Measurements from ENCODE around the gene PPP2CA.
"Not testable (repeated sequence)": the region's sequence is repeated elsewhere in the genome, so short reads cannot be mapped to it uniquely, and the experiment has no call there.

PPP2CA gene

GRCh38 chr5:134153657-134154056 lies 72.2 kb downstream of the PPP2CA start:
- Histone ChIP-seq H3K9ac (ENCODE audit: low read length) (no peak overlapping the region), H3K79me2 (ENCODE audit: insufficient read depth, low read length) (no peaks in the 10 kb centered on the region), H3K9me2 (replicated peaks; ENCODE audit: insufficient read depth, low read length) (no peaks in the 10 kb centered on the region), H3K27me3 (ENCODE audit: low read length) (no peaks in the 10 kb centered on the region), H3F3A (ENCODE audit: insufficient read depth) (no peaks in the 10 kb centered on the region; the same call in 1 of the 2 replicates), H3K4me3 (ENCODE audit: insufficient read depth, low read length, poor library complexity, severe bottlenecking) (no peak overlapping the region), H3K36me3 (ENCODE audit: low read length) (peaks cover 13% of the 10 kb centered on the region; the same call in 1 of the 2 replicates), H3K4me2 (ENCODE audit: low read depth, low read length, poor library complexity, severe bottlenecking) (no peak overlapping the region), H4K20me1 (ENCODE audit: low read depth, low read length) (no peaks in the 10 kb centered on the region), H2AFZ (ENCODE audit: low read depth, low read length, severe bottlenecking) (no peak overlapping the region), H3K27ac (ENCODE audit: low read depth, low read length) (no peak overlapping the region), H3K9me3 (ENCODE audit: insufficient read depth, low read length) (no peaks in the 10 kb centered on the region)
- no peak for TF ChIP-seq CTCF (IDR thresholded peaks at IDR 0.05; ENCODE audit: insufficient read depth, low read length, poor library complexity, severe bottlenecking)
- TF ChIP-seq EZH2phosphoT487 (conservative IDR thresholded peaks at IDR 0.05; ENCODE audit: low read length): no peak

GRCh38 chr5:134153241-134153640 lies 72.6 kb downstream of the PPP2CA start:
- Histone ChIP-seq H3K4me3 (ENCODE audit: insufficient read depth, low read length, poor library complexity, severe bottlenecking) (no peak overlapping the region), H3K79me2 (ENCODE audit: insufficient read depth, low read length) (no peaks in the 10 kb centered on the region), H3K27ac (ENCODE audit: low read depth, low read length) (no peak overlapping the region), H3K9me3 (ENCODE audit: insufficient read depth, low read length) (no peaks in the 10 kb centered on the region), H3K9ac (ENCODE audit: low read length) (no peak overlapping the region), H3K27me3 (ENCODE audit: low read length) (no peaks in the 10 kb centered on the region), H3K36me3 (ENCODE audit: low read length) (peaks cover 13% of the 10 kb centered on the region; the same call in 1 of the 2 replicates), H3F3A (ENCODE audit: insufficient read depth) (no peaks in the 10 kb centered on the region; the same call in 1 of the 2 replicates), H2AFZ (ENCODE audit: low read depth, low read length, severe bottlenecking) (no peak overlapping the region), H4K20me1 (ENCODE audit: low read depth, low read length) (no peaks in the 10 kb centered on the region), H3K4me2 (ENCODE audit: low read depth, low read length, poor library complexity, severe bottlenecking) (no peak overlapping the region), H3K9me2 (replicated peaks; ENCODE audit: insufficient read depth, low read length) (no peaks in the 10 kb centered on the region)
- TF ChIP-seq EZH2phosphoT487 (conservative IDR thresholded peaks at IDR 0.05; ENCODE audit: low read length) (no peak), CTCF (IDR thresholded peaks at IDR 0.05; ENCODE audit: insufficient read depth, low read length, poor library complexity, severe bottlenecking) (no peak)

GRCh38 chr5:134152173-134152832 lies 73.6 kb downstream of the PPP2CA start:
- H3K79me2 ChIP-seq (ENCODE audit: insufficient read depth, low read length); H3K9me3 ChIP-seq (ENCODE audit: insufficient read depth, low read length): not testable (repeated sequence)

GRCh38 chr5:134151723-134152122 lies 74.2 kb downstream of the PPP2CA start:
- peaks cover 13% of the 10 kb centered on the region; the same call in 1 of the 2 replicates for H3K36me3 ChIP-seq (ENCODE audit: low read length)
- H3K9me2 ChIP-seq (replicated peaks; ENCODE audit: insufficient read depth, low read length): no peaks in the 10 kb centered on the region
- H4K20me1 ChIP-seq (ENCODE audit: low read depth, low read length): no peaks in the 10 kb centered on the region
- H3K27me3 ChIP-seq (ENCODE audit: low read length): no peaks in the 10 kb centered on the region
- TF ChIP-seq CTCF (IDR thresholded peaks at IDR 0.05; ENCODE audit: insufficient read depth, low read length, poor library complexity, severe bottlenecking) (no peak), EZH2phosphoT487 (conservative IDR thresholded peaks at IDR 0.05; ENCODE audit: low read length) (no peak)
- H3K27ac ChIP-seq (ENCODE audit: low read depth, low read length): no peak overlapping the region
- H3K4me3 ChIP-seq (ENCODE audit: insufficient read depth, low read length, poor library complexity, severe bottlenecking): no peak overlapping the region
- H3F3A ChIP-seq (ENCODE audit: insufficient read depth): no peaks in the 10 kb centered on the region; the same call in 1 of the 2 replicates
- H3K9me3 ChIP-seq (ENCODE audit: insufficient read depth, low read length): no peaks in the 10 kb centered on the region
- no peaks in the 10 kb centered on the region for H3K79me2 ChIP-seq (ENCODE audit: insufficient read depth, low read length)
- no peak overlapping the region for H2AFZ ChIP-seq (ENCODE audit: low read depth, low read length, severe bottlenecking)
- H3K9ac ChIP-seq (ENCODE audit: low read length): no peak overlapping the region
- H3K4me2 ChIP-seq (ENCODE audit: low read depth, low read length, poor library complexity, severe bottlenecking): no peak overlapping the region

More at GRCh38 chr5:134152173-134152832, 73.6 kb downstream of the PPP2CA start:
- H3K9ac ChIP-seq (ENCODE audit: low read length); H3K27me3 ChIP-seq (ENCODE audit: low read length); H3F3A ChIP-seq (ENCODE audit: insufficient read depth); H2AFZ ChIP-seq (ENCODE audit: low read depth, low read length, severe bottlenecking); H3K4me3 ChIP-seq (ENCODE audit: insufficient read depth, low read length, poor library complexity, severe bottlenecking); H3K9me2 ChIP-seq (replicated peaks; ENCODE audit: insufficient read depth, low read length); H4K20me1 ChIP-seq (ENCODE audit: low read depth, low read length); H3K4me2 ChIP-seq (ENCODE audit: low read depth, low read length, poor library complexity, severe bottlenecking); H3K27ac ChIP-seq (ENCODE audit: low read depth, low read length): not testable (repeated sequence)
- H3K36me3 ChIP-seq (ENCODE audit: low read length): peaks cover 13% of the 10 kb centered on the region; the same call in 1 of the 2 replicates
